H1 (cell line): ENCODE measurements around the gene PIGU. TPM values are rescaled to one million over a fixed set of nuclear protein-coding genes. Genes with fewer than 3 reads are reported as not detected.

Experiments used
- CTCF ChIA-PET: fragments of 300-600 bp; sonication (Branson Sonifier 250); formaldehyde crosslinking; loops from one replicate; lab custom pipeline; 2021; ENCODE audit not compliant: partially characterized antibody; lab: Charles Lee
- POLR2A ChIA-PET: fragments of 300-600 bp; sonication (Branson Sonifier 250); formaldehyde crosslinking; loops from one replicate; lab custom pipeline; 2021; ENCODE audit warnings: inconsistent platforms; ENCODE audit not compliant: partially characterized antibody; lab: Charles Lee
- DNase-seq, 2 experiments: peaks; one replicate each; pipeline versions ENCODE4 v3.0.0 to v3.0.0-alpha.2; 2010 to 2022; ENCODE audit warnings: low spot score in 2 of 2, low read depth in 1 of 2, mixed read lengths in 1 of 2
- FAIRE-seq: peaks from 2 replicates; lab custom pipeline; 2011; peaks lifted over from hg19 to GRCh38; lab: Jason Lieb, UNC
- H2AFZ ChIP-seq: 2 replicates; pipeline ENCODE4 v1.8.1; 2012; ENCODE audit warnings: low read length, inconsistent platforms
- H2AK5ac ChIP-seq: 2 replicates; pipeline ENCODE4 v1.6.1; 2013; ENCODE audit warnings: low read depth, low read length
- H2BK120ac ChIP-seq: replicated peaks from 2 replicates; pipeline ENCODE3; 2013; ENCODE audit warnings: low read depth, low read length, inconsistent platforms
- H2BK12ac ChIP-seq: 2 replicates; pipeline ENCODE4 v1.6.1; 2013; ENCODE audit warnings: low read depth, low read length
- H2BK15ac ChIP-seq: 2 replicates; pipeline ENCODE4 v1.6.1; 2013; ENCODE audit warnings: low read length
- H2BK20ac ChIP-seq: 2 replicates; pipeline ENCODE4 v1.6.1; 2013; ENCODE audit warnings: low read length
- H2BK5ac ChIP-seq: 2 replicates; pipeline ENCODE4 v1.6.1; 2013; ENCODE audit warnings: low read depth, low read length
- H3K14ac ChIP-seq: 2 replicates; pipeline ENCODE4 v1.6.1; 2013; ENCODE audit warnings: inconsistent platforms; ENCODE audit not compliant: insufficient read length
- H3K18ac ChIP-seq: 2 replicates; pipeline ENCODE4 v1.6.1; 2013; ENCODE audit warnings: low read length; ENCODE audit errors: extremely low read depth
- H3K23ac ChIP-seq: 2 replicates; pipeline ENCODE4 v1.6.1; 2013; ENCODE audit warnings: inconsistent platforms; ENCODE audit not compliant: insufficient read length
- H3K23me2 ChIP-seq: 2 replicates; pipeline ENCODE4 v1.6.1; 2013; ENCODE audit warnings: low read depth, low read length
- H3K27ac ChIP-seq: 2 replicates; pipeline ENCODE4 v1.6.1; 2011; ENCODE audit warnings: low read depth, low read length, inconsistent platforms
- H3K27me3 ChIP-seq, 4 experiments: replicated peaks in 1 of 4; 1 replicate in 1 of 4; 2 replicates in 3 of 4; pipeline versions ENCODE4 v1.6.1 to v1.8.1; 2011 to 2013; ENCODE audit warnings: low read length in 3 of 4, mild to moderate bottlenecking in 3 of 4, inconsistent platforms in 2 of 4, mixed read lengths in 2 of 4, moderate library complexity in 1 of 4; ENCODE audit not compliant: control insufficient read depth in 3 of 4, insufficient read depth in 3 of 4; ENCODE audit errors: extremely low read depth in 1 of 4
- H3K36me3 ChIP-seq, 4 experiments: 2 replicates each; pipeline versions ENCODE4 v1.6.1 to v1.8.1; 2011 to 2013; ENCODE audit warnings: mild to moderate bottlenecking in 4 of 4, low read length in 3 of 4, moderate library complexity in 2 of 4, control low read depth in 1 of 4, inconsistent platforms in 1 of 4; ENCODE audit not compliant: insufficient read depth in 4 of 4, control insufficient read depth in 2 of 4
- H3K4ac ChIP-seq: replicated peaks from 2 replicates; pipeline ENCODE3; 2013; ENCODE audit warnings: low read length, low read depth, mixed read lengths, inconsistent platforms; ENCODE audit not compliant: insufficient read length
- H3K4me1 ChIP-seq, 4 experiments: replicated peaks in 1 of 4; 1 replicate in 1 of 4; 2 replicates in 3 of 4; pipeline versions ENCODE4 v1.6.1 to v1.8.1; 2011 to 2013; ENCODE audit warnings: low read length in 3 of 4, inconsistent platforms in 2 of 4, mixed read lengths in 1 of 4; ENCODE audit not compliant: insufficient read depth in 4 of 4, control insufficient read depth in 3 of 4
- H3K4me2 ChIP-seq, 2 experiments: 2 replicates each; pipeline versions ENCODE4 v1.6.1 to v1.8.1; 2011 to 2013; ENCODE audit warnings: low read depth in 2 of 2, low read length in 2 of 2, control low read depth in 1 of 2, inconsistent platforms in 1 of 2, mild to moderate bottlenecking in 1 of 2; ENCODE audit not compliant: insufficient read depth in 1 of 2
- H3K4me3 ChIP-seq, 4 experiments: fragments of 200-600, 300-600 bp in 1 of 4; sonication (generic), shearing (Covaris generic), sonication (Bioruptor Twin) in 1 of 4; 2 replicates each; pipeline versions ENCODE4 v1.5.1 to v1.8.1; 2011 to 2016; ENCODE audit warnings: low read length in 4 of 4, low read depth in 3 of 4, control low read depth in 2 of 4, inconsistent platforms in 2 of 4, mild to moderate bottlenecking in 2 of 4, mixed read lengths in 1 of 4, moderate library complexity in 1 of 4; ENCODE audit not compliant: insufficient read depth in 2 of 4; ENCODE audit errors: extremely low read depth in 1 of 4
- H3K56ac ChIP-seq: replicated peaks from 2 replicates; pipeline ENCODE3; 2013; ENCODE audit warnings: low read depth, mild to moderate bottlenecking, mixed read lengths, low read length, inconsistent platforms; ENCODE audit not compliant: insufficient read length
- H3K79me1 ChIP-seq: 2 replicates; pipeline ENCODE4 v1.6.1; 2013; ENCODE audit warnings: low read depth, low read length, control low read depth
- H3K79me2 ChIP-seq, 2 experiments: 2 replicates each; pipeline versions ENCODE4 v1.6.1 to v1.8.1; 2012 to 2013; ENCODE audit warnings: low read length in 2 of 2, mild to moderate bottlenecking in 2 of 2, inconsistent platforms in 1 of 2; ENCODE audit not compliant: insufficient read depth in 2 of 2, control insufficient read depth in 1 of 2
- H3K9ac ChIP-seq, 4 experiments: replicated peaks in 1 of 4; 1 replicate in 1 of 4; 2 replicates in 3 of 4; pipeline versions ENCODE4 v1.6.1 to v1.8.1; 2011 to 2013; ENCODE audit warnings: low read depth in 3 of 4, low read length in 3 of 4, control low read depth in 2 of 4, mild to moderate bottlenecking in 2 of 4, moderate library complexity in 2 of 4, inconsistent platforms in 1 of 4; ENCODE audit errors: extremely low read depth in 1 of 4
- H3K9me3 ChIP-seq, 2 experiments: 2 replicates each; pipeline versions ENCODE4 v1.6.1 to v1.8.1; 2012 to 2013; ENCODE audit warnings: mild to moderate bottlenecking in 2 of 2, moderate library complexity in 2 of 2, control low read depth in 1 of 2, inconsistent platforms in 1 of 2, low read depth in 1 of 2, low read length in 1 of 2, mixed read lengths in 1 of 2; ENCODE audit not compliant: insufficient read depth in 2 of 2
- H4K20me1 ChIP-seq, 2 experiments: replicated peaks in 1 of 2; 2 replicates each; pipeline versions ENCODE3 to v1.8.1; 2011 to 2013; ENCODE audit warnings: inconsistent platforms in 2 of 2, low read length in 2 of 2, mild to moderate bottlenecking in 1 of 2; ENCODE audit not compliant: insufficient read depth in 2 of 2, control insufficient read depth in 1 of 2
- H4K5ac ChIP-seq: 2 replicates; pipeline ENCODE4 v1.6.1; 2013; ENCODE audit warnings: low read length, low read depth, mixed read lengths, inconsistent platforms; ENCODE audit not compliant: insufficient read length
- H4K8ac ChIP-seq: 2 replicates; pipeline ENCODE4 v1.8.0; 2013; ENCODE audit warnings: mild to moderate bottlenecking, moderate library complexity, low read length, inconsistent platforms; ENCODE audit not compliant: insufficient read depth; ENCODE audit errors: extremely low read depth
- H4K91ac ChIP-seq: replicated peaks from 2 replicates; pipeline ENCODE3; 2013; ENCODE audit warnings: low read length, mixed read lengths, inconsistent platforms; ENCODE audit not compliant: insufficient read length
- CBX5 ChIP-seq: fragments of 300-800, 300-1000 bp; sonication (generic); IDR thresholded peaks from 2 replicates; pipeline ENCODE4 v1.7.1; 2016; ENCODE audit warnings: antibody characterized with exemption, low read length, low read depth
- CREB1 ChIP-seq: IDR thresholded peaks from 2 replicates; pipeline ENCODE4 v1.6.1; 2012; ENCODE audit warnings: inconsistent platforms
- EP300 ChIP-seq, 2 experiments: IDR thresholded peaks; 1 replicate in 1 of 2; 2 replicates in 1 of 2; pipeline ENCODE4 v1.6.1; 2011 to 2012; ENCODE audit warnings: low read depth in 2 of 2, low read length in 2 of 2, mild to moderate bottlenecking in 2 of 2, borderline replicate concordance in 1 of 2, inconsistent platforms in 1 of 2, moderate library complexity in 1 of 2
- HDAC6 ChIP-seq: IDR thresholded peaks from one replicate; pipeline ENCODE4 v1.7.1; 2012; ENCODE audit warnings: low read depth, mild to moderate bottlenecking, inconsistent platforms, low read length, moderate library complexity
- JUND ChIP-seq: IDR thresholded peaks from 2 replicates; pipeline ENCODE4 v1.6.1; 2011; ENCODE audit warnings: mild to moderate bottlenecking, improper control_type of control experiment, low read length
- KDM1A ChIP-seq: fragments of 200-600, 300-600 bp; sonication (generic); IDR thresholded peaks from 2 replicates; pipeline ENCODE4 v1.7.1; 2016; ENCODE audit warnings: mild to moderate bottlenecking, low read length, borderline replicate concordance
- MAFK ChIP-seq: IDR thresholded peaks from 2 replicates; pipeline ENCODE4 v1.6.1; 2012; ENCODE audit warnings: low read depth, mild to moderate bottlenecking, improper control_type of control experiment, low read length
- PHF8 ChIP-seq: fragments of 200-600 bp; sonication (generic); conservative IDR thresholded peaks from 2 replicates; pipeline ENCODE4 v1.7.1; 2012; ENCODE audit warnings: low read depth, mild to moderate bottlenecking, inconsistent platforms, low read length, moderate library complexity
- POLR2A ChIP-seq, 2 experiments: IDR thresholded peaks; 1 replicate in 1 of 2; 2 replicates in 1 of 2; pipeline ENCODE4 v1.6.1; 2011; ENCODE audit warnings: low read depth in 2 of 2, low read length in 2 of 2, mild to moderate bottlenecking in 2 of 2; ENCODE audit errors: control extremely low read depth in 1 of 2
- RBBP5 ChIP-seq: IDR thresholded peaks from 2 replicates; pipeline ENCODE4 v1.7.1; 2012; ENCODE audit warnings: low read depth, mild to moderate bottlenecking, inconsistent platforms, low read length, moderate library complexity, borderline replicate concordance
- SP2 ChIP-seq: IDR thresholded peaks from 2 replicates; pipeline ENCODE4 v1.6.1; 2012; ENCODE audit warnings: mild to moderate bottlenecking, low read length, inconsistent platforms
- SRF ChIP-seq: IDR thresholded peaks from 2 replicates; pipeline ENCODE4 v1.6.1; 2011; ENCODE audit warnings: mild to moderate bottlenecking, low read depth, low read length, moderate library complexity
- ZNF274 ChIP-seq: IDR thresholded peaks from 2 replicates; pipeline ENCODE4 v1.7.0; 2012; ENCODE audit warnings: low read length, borderline replicate concordance; ENCODE audit errors: extremely low read depth
- WGBS, 2 experiments: shearing (Covaris generic) in 1 of 2; methylation state at CpG; one replicate each; pipeline versions ENCODE4 v1.1.6 to v1.1.7; 2013 to 2015; ENCODE audit warnings: low lambda C conversion rate in 2 of 2, mixed read lengths in 2 of 2, inconsistent platforms in 1 of 2, low coverage in 1 of 2, missing lambda C conversion rate in 1 of 2; ENCODE audit not compliant: insufficient replicate concordance in 2 of 2, insufficient coverage in 1 of 2, insufficient read length in 1 of 2; ENCODE audit errors: extremely low coverage in 1 of 2, missing lambda C conversion rate in 1 of 2; 5-methylcytosine and 5-hydroxymethylcytosine counted together
- polyA plus RNA-seq, 7 experiments: library from polyadenylated mRNA; depleted of rRNA in 3 of 7; stranded (reverse) in 5 of 7; unstranded in 2 of 7; fragments of >200 nt in 5 of 7; fragments of 200-250 nt in 2 of 7; gene quantifications; 1 replicate in 5 of 7; 2 replicates in 1 of 7; 4 replicates in 1 of 7; pipeline versions ENCODE4 v1.2.1 to v1.2.3, GENCODE V29; 2011 to 2013; ENCODE audit warnings: missing spikeins in 2 of 7, mixed read lengths in 2 of 7
- total RNA-seq: library from RNA; stranded (reverse); fragmentation: NEBNext Ultra II Directional; extraction: Animal tissue kit (Norgen Biotek cat#: 25700); gene quantifications from 2 replicates; pipeline ENCODE4 v1.2.1, GENCODE V29; 2021
- TF ChIP-seq, protein P1 (sequence below): IDR thresholded peaks from 2 replicates; pipeline ENCODE4 v1.6.1; 2012; ENCODE audit warnings: inconsistent platforms

The PIGU gene
- total and polyA plus RNA-seq, 2 of the 8 experiments (the other 6 are each of a cell fraction or from before 2014, with no cell fraction given): 28.3 to 117 TPM

DNA sequence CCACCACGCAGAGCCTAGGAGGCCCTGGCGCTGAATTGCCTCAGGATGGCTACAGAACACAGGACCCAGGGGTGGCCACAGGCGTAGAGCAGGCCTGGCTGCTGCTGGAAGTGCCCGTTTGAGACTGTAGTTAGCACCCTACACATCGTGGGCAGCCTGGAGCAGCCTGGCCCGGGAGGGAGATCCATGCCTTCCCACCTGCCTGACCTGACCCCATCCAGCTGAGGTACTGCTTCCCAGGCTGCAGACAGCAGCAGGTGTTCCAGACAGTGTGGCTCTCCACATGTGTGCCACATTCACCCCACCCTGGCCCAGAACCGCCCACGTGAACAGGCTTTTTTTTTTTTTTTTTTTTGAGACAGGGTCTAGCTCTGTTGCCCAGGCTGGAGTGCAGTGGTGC, 139.2 kb downstream of the PIGU start:
- Histone ChIP-seq H3K23me2 (no peaks in the 10 kb centered on the region), H4K8ac (no peak overlapping the region; the same call in 1 of the 2 replicates), H2BK120ac (no peak overlapping the region), H2BK12ac (no peak overlapping the region), H3K27ac (no peak overlapping the region), H3K27me3 (no peaks in the 10 kb centered on the region), H3K14ac (no peak overlapping the region), H4K5ac (no peak overlapping the region), H2BK5ac (no peak overlapping the region), H3K79me1 (peaks cover 2% of the 10 kb centered on the region; the same call in 1 of the 2 replicates), H3K4me3 (no peak overlapping the region), H4K20me1 (peaks cover 2 to 13% of the 10 kb centered on the region in 2 experiments), H2BK20ac (no peak overlapping the region), H3K23ac (no peak overlapping the region), H2AK5ac (no peak overlapping the region), H3K9me3 (no peaks in the 10 kb centered on the region), H3K56ac (no peak overlapping the region), H4K91ac (no peak overlapping the region), H3K79me2 (no peaks in the 10 kb centered on the region), H3K9ac (no peak overlapping the region), H3K4me1 (no peaks in the 10 kb centered on the region), H3K4me2 (no peak overlapping the region), H3K4ac (no peak overlapping the region), H2BK15ac (no peak overlapping the region), H3K36me3 (peaks cover 13 to 31% (median 23%) of the 10 kb centered on the region in 4 experiments), H3K18ac (no peak overlapping the region), H2AFZ (no peak overlapping the region)
- FAIRE-seq (no peak), DNase-seq (no peak)
- 91% methylated on average over 6 of the region's 8 CpGs; no CpG with 5 or more reads in 1 of the 2 experiments for WGBS, 2 experiments
- CTCF ChIA-PET: interaction anchor here (0.5 to 4.9 kb wide), 17 partner anchors 10 to 1388 kb away, joined by 3 to 24 read pairs (median 4); partner anchors contain the start of gene DYNLRB1
- POLR2A ChIA-PET: interaction anchor here (1.0 to 1.2 kb wide), 2 partner anchors 13 to 173 kb away, joined by 3 to 4 read pairs; no protein-coding TSS in a partner anchor
- TF ChIP-seq RBBP5: no peak
- TF ChIP-seq, protein P1, sequence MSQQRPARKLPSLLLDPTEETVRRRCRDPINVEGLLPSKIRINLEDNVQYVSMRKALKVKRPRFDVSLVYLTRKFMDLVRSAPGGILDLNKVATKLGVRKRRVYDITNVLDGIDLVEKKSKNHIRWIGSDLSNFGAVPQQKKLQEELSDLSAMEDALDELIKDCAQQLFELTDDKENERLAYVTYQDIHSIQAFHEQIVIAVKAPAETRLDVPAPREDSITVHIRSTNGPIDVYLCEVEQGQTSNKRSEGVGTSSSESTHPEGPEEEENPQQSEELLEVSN: no peak
- TF ChIP-seq CREB1: no peak
- no peak for TF ChIP-seq SP2
- no peak for TF ChIP-seq PHF8
- no peak for TF ChIP-seq POLR2A (IDR thresholded peaks at IDR 0.05; ENCODE audit: control extremely low read depth in 1 of 2, low read depth in 2 of 2, low read length in 2 of 2)
- no peak for TF ChIP-seq SRF
- TF ChIP-seq MAFK: no peak
- no peak for TF ChIP-seq CBX5
- no peak for TF ChIP-seq KDM1A
- no peak for TF ChIP-seq HDAC6
- TF ChIP-seq JUND: no peak
- no peak for TF ChIP-seq ZNF274
- TF ChIP-seq EP300 (IDR thresholded peaks at IDR 0.05; ENCODE audit: borderline replicate concordance in 1 of 2, low read depth in 2 of 2, low read length in 2 of 2): no peak
